Measurements from ENCODE around the gene CEACAM19. TPM values are rescaled to one million over a fixed set of nuclear protein-coding genes. Genes with fewer than 3 reads are reported as not detected.
"Not testable (repeated sequence)": the region's sequence is repeated elsewhere in the genome, so short reads cannot be mapped to it uniquely, and the experiment has no call there.

Gene CEACAM19
- total and polyA plus RNA-seq, 2 of the 8 experiments (the other 6 are each of a cell fraction or from before 2014, with no cell fraction given): 3.1 to 3.4 TPM

DNA sequence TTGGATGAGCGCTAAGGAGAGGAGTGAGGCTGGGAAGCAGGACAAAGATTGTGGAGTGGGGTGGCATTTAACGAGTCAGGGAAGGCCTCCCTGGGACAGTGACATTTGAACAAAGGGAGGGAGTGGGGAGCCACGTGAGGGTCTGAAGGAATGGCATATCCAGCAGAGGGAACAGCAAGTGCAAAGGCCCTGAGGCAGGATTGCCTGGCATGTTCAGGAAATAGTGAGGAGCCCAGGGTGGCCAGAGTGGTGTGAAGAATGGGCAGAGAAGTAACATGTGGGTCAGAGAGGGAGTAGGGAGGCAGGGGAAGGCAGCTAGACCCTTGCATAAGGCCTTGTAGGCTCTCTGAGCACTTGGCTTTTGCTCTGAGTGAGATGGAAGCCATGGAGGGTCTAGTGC lies 42.5 kb upstream of the CEACAM19 start (continued):
- TF ChIP-seq, protein P1, sequence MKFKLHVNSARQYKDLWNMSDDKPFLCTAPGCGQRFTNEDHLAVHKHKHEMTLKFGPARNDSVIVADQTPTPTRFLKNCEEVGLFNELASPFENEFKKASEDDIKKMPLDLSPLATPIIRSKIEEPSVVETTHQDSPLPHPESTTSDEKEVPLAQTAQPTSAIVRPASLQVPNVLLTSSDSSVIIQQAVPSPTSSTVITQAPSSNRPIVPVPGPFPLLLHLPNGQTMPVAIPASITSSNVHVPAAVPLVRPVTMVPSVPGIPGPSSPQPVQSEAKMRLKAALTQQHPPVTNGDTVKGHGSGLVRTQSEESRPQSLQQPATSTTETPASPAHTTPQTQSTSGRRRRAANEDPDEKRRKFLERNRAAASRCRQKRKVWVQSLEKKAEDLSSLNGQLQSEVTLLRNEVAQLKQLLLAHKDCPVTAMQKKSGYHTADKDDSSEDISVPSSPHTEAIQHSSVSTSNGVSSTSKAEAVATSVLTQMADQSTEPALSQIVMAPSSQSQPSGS (IDR thresholded peaks at IDR 0.05; ENCODE audit: low read length): no peak
- TF ChIP-seq EGR1 (IDR thresholded peaks at IDR 0.05; ENCODE audit: borderline replicate concordance, low read depth, low read length) (no peak), TCF12 (IDR thresholded peaks at IDR 0.05; ENCODE audit: low read depth, low read length) (no peak)

DNA sequence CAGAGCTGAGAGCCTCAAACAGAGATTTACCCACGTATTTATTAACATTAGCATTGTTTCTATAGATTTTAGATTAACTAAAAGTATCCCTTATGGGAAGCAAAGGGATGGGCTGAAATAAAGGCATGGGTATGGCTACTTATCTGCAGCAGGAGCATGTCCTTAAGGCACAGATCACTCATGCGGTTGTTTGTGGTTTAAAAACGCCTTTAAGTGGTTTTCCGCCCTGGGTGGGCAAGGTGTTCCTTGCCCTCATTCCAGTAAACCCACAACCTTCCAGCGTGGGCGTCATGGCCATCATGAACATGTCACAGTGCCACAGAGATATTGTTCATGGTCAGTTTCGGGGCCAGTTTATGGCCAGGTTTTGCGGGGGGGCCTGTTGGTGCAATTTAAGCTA lies 39.7 kb upstream of the CEACAM19 start:
- H3K14ac ChIP-seq (ENCODE audit: insufficient read length); H3K18ac ChIP-seq (ENCODE audit: extremely low read depth, low read length); H2BK120ac ChIP-seq (replicated peaks; ENCODE audit: low read depth, low read length); H2AK5ac ChIP-seq (ENCODE audit: low read depth, low read length); H3K36me3 ChIP-seq (ENCODE audit: control insufficient read depth in 2 of 4, insufficient read depth in 4 of 4, low read length in 3 of 4); H3K9ac ChIP-seq (replicated peaks in 1 of 4; ENCODE audit: extremely low read depth in 1 of 4, low read depth in 3 of 4, low read length in 3 of 4); H3K27me3 ChIP-seq (replicated peaks in 1 of 4; ENCODE audit: control insufficient read depth in 3 of 4, extremely low read depth in 1 of 4, insufficient read depth in 3 of 4, low read length in 3 of 4); H2BK15ac ChIP-seq (ENCODE audit: low read length); H2AFZ ChIP-seq (ENCODE audit: low read length); H2BK12ac ChIP-seq (ENCODE audit: low read depth, low read length); H3K4me2 ChIP-seq (ENCODE audit: insufficient read depth in 1 of 2, low read depth in 2 of 2, low read length in 2 of 2); H3K4me1 ChIP-seq (replicated peaks in 1 of 4; ENCODE audit: control insufficient read depth in 3 of 4, insufficient read depth in 4 of 4, low read length in 3 of 4); H2BK5ac ChIP-seq (ENCODE audit: low read depth, low read length); H3K9me3 ChIP-seq (ENCODE audit: insufficient read depth in 2 of 2, low read depth in 1 of 2, low read length in 1 of 2); H3K79me1 ChIP-seq (ENCODE audit: low read depth, low read length); FAIRE-seq; H4K20me1 ChIP-seq (replicated peaks in 1 of 2; ENCODE audit: control insufficient read depth in 1 of 2, insufficient read depth in 2 of 2, low read length in 2 of 2); H3K79me2 ChIP-seq (ENCODE audit: control insufficient read depth in 1 of 2, insufficient read depth in 2 of 2, low read length in 2 of 2); DNase-seq (ENCODE audit: low read depth in 1 of 2, low spot score in 2 of 2); H4K5ac ChIP-seq (ENCODE audit: insufficient read length, low read depth, low read length); H3K27ac ChIP-seq (ENCODE audit: low read depth, low read length); H2BK20ac ChIP-seq (ENCODE audit: low read length); H3K56ac ChIP-seq (replicated peaks; ENCODE audit: insufficient read length, low read depth, low read length); H3K4ac ChIP-seq (replicated peaks; ENCODE audit: insufficient read length, low read depth, low read length); H4K8ac ChIP-seq (ENCODE audit: extremely low read depth, insufficient read depth, low read length); H3K23me2 ChIP-seq (ENCODE audit: low read depth, low read length); H3K23ac ChIP-seq (ENCODE audit: insufficient read length); H4K91ac ChIP-seq (replicated peaks; ENCODE audit: insufficient read length, low read length); H3K4me3 ChIP-seq (ENCODE audit: extremely low read depth in 1 of 4, insufficient read depth in 2 of 4, low read depth in 3 of 4, low read length in 4 of 4): not testable (repeated sequence)
- ChIA-PET CTCF (ENCODE audit: partially characterized antibody) (interaction anchor here (1.0 to 3.4 kb wide), 6 partner anchors 15 to 60 kb away, joined by 3 to 15 read pairs (median 6); no protein-coding TSS in a partner anchor), POLR2A (ENCODE audit: partially characterized antibody) (interaction anchor here (2.1 kb wide), 1 partner anchor 12 kb away, joined by 5 read pairs; the partner anchor contains the start of gene PVR)
- WGBS, 2 experiments (ENCODE audit: extremely low coverage in 1 of 2, insufficient coverage in 1 of 2, insufficient read length in 1 of 2, insufficient replicate concordance in 2 of 2, low coverage in 1 of 2, low lambda C conversion rate in 2 of 2, missing lambda C conversion rate in 1 of 2): 86% methylated on average over 8 of the region's 8 CpGs; no CpG with 5 or more reads in 1 of the 2 experiments
